Aorta (tissue), 5 donors: ENCODE measurements around the gene KCNQ1. TPM values are rescaled to one million over a fixed set of nuclear protein-coding genes. Genes with fewer than 3 reads are reported as not detected.

Experiments used
- ATAC-seq: fragments of 200-7000 bp; cut with Tn5 transposase; one replicate; pipeline ENCODE4 v1.9.1; 2022; ENCODE audit warnings: moderate library complexity; ENCODE audit not compliant: low FRiP score
- DNase-seq, 2 donors: peaks; one replicate each; pipeline ENCODE4 v3.0.0-alpha.2; 2020
- H3K27ac ChIP-seq, 2 donors: one replicate each; pipeline ENCODE4 v1.5.1; 2013; ENCODE audit warnings: low read length in 2 of 2, mild to moderate bottlenecking in 2 of 2, moderate library complexity in 2 of 2, control low read depth in 1 of 2, inconsistent platforms in 1 of 2, low read depth in 1 of 2
- H3K27me3 ChIP-seq, 2 donors: one replicate each; pipeline ENCODE4 v1.6.1; 2013; ENCODE audit warnings: control low read depth in 1 of 2, low read length in 1 of 2, mild to moderate bottlenecking in 1 of 2, moderate library complexity in 1 of 2; ENCODE audit not compliant: insufficient read depth in 2 of 2, control insufficient read depth in 1 of 2
- H3K36me3 ChIP-seq, 2 donors: one replicate each; pipeline ENCODE4 v1.6.1; 2013; ENCODE audit warnings: control low read depth in 1 of 2, low read length in 1 of 2, mild to moderate bottlenecking in 1 of 2; ENCODE audit not compliant: insufficient read depth in 2 of 2, control insufficient read depth in 1 of 2
- H3K4me1 ChIP-seq, 2 donors: one replicate each; pipeline ENCODE4 v1.6.1; 2013; ENCODE audit warnings: low read length in 2 of 2, control low read depth in 1 of 2, mild to moderate bottlenecking in 1 of 2, moderate library complexity in 1 of 2; ENCODE audit not compliant: insufficient read depth in 2 of 2, control insufficient read depth in 1 of 2
- H3K4me3 ChIP-seq, 2 donors: one replicate each; pipeline ENCODE4 v1.5.1; 2013; ENCODE audit warnings: low read length in 2 of 2, control low read depth in 1 of 2, mild to moderate bottlenecking in 1 of 2
- H3K9me3 ChIP-seq: one replicate; pipeline ENCODE4 v1.6.1; 2013; ENCODE audit warnings: mild to moderate bottlenecking, low read length; ENCODE audit not compliant: control insufficient read depth
- WGBS, 2 donors: extraction: QIAGEN DNeasy Blood & Tissue Kit; methylation state at CpG; one replicate each; pipeline ENCODE4 v1.1.7; 2013; 5-methylcytosine and 5-hydroxymethylcytosine counted together
- intact Hi-C, 2 donors: fragments of 100-400 bp; cut with DNase I; formaldehyde crosslinking; loops; one replicate each; pipeline versions ENCODE4 v1.14.2 to v1.15.0; 2022
- polyA plus RNA-seq, 2 donors: library from polyadenylated mRNA; stranded (reverse); fragments of 200-250 nt; gene quantifications; one replicate each; pipeline ENCODE4 v1.2.3, GENCODE V29; 2013
- total RNA-seq, 2 donors: library from RNA; stranded (reverse); fragmentation: NEBNext Ultra II Directional; extraction: Animal tissue kit (Norgen Biotek cat#: 25700); gene quantifications; one replicate each; pipeline ENCODE4 v1.2.1, GENCODE V29; 2021
- donor health status: healthy with polysubstance abuse.
- donor health status: Bipolar disorder and iron deficiency.
- donor health status: DM: no; HTN: no; CAD: no.
- donor health status: DM: no; HTN: no; CAD: no.
- donor health status: DM: yes; HTN: yes; CAD: no.

Gene KCNQ1
- total and polyA plus RNA-seq, 4 donors: 0.67 to 11.5 (median 5.8) TPM

GRCh38 chr11:2766166-2766565 lies 321.4 kb downstream of the KCNQ1 start:
- no peak overlapping the region for H3K4me3 ChIP-seq
- intact Hi-C loops: no loop called here
- no peak overlapping the region for H3K27ac ChIP-seq
- DNase-seq (peak in 1 of 2 donors; percentile 26), ATAC-seq (no peak)
- H3K4me1 ChIP-seq: no peaks in the 10 kb centered on the region
- no peaks in the 10 kb centered on the region for H3K36me3 ChIP-seq
- 92% methylated on average over 4 of the region's 4 CpGs for WGBS, 2 donors
- no peaks in the 10 kb centered on the region for H3K27me3 ChIP-seq
- H3K9me3 ChIP-seq: no peaks in the 10 kb centered on the region

GRCh38 chr11:2767071-2767470 lies 322.3 kb downstream of the KCNQ1 start:
- Histone ChIP-seq H3K27ac (no peak overlapping the region), H3K4me3 (no peak overlapping the region), H3K27me3 (no peaks in the 10 kb centered on the region), H3K36me3 (no peaks in the 10 kb centered on the region), H3K4me1 (no peaks in the 10 kb centered on the region), H3K9me3 (no peaks in the 10 kb centered on the region)
- DNase-seq (no peak), ATAC-seq (no peak)
- intact Hi-C loops: no loop called here
- WGBS, 2 donors: 92 to 94% methylated on average over 5 of the region's 5 CpGs

- ATAC-seq (no peak), DNase-seq (no peak)
- no peaks in the 10 kb centered on the region for H3K9me3 ChIP-seq
- H3K4me3 ChIP-seq: no peak overlapping the region
- H3K4me1 ChIP-seq: no peaks in the 10 kb centered on the region
- H3K27ac ChIP-seq: no peak overlapping the region
- intact Hi-C loops: no loop called here
- 95 to 96% methylated on average over 8 of the region's 8 CpGs for WGBS, 2 donors
- no peaks in the 10 kb centered on the region for H3K27me3 ChIP-seq
- no peaks in the 10 kb centered on the region for H3K36me3 ChIP-seq
Measured at GRCh38 chr11:2767801-2768200, 323.0 kb downstream of the KCNQ1 start.

- H3K4me1 ChIP-seq: no peaks in the 10 kb centered on the region
- H3K4me3 ChIP-seq: no peak overlapping the region
- H3K27ac ChIP-seq: no peak overlapping the region
- peak in 1 of 2 donors; percentile 70 for DNase-seq
- intact Hi-C loops: no loop called here
- H3K27me3 ChIP-seq: no peaks in the 10 kb centered on the region
- no peak for ATAC-seq
- WGBS, 2 donors: 92 to 95% methylated on average over 14 of the region's 14 CpGs
- no peaks in the 10 kb centered on the region for H3K9me3 ChIP-seq
- H3K36me3 ChIP-seq: no peaks in the 10 kb centered on the region
Measured at GRCh38 chr11:2768471-2769408, 323.9 kb downstream of the KCNQ1 start.

- 95 to 96% methylated on average over 14 of the region's 14 CpGs for WGBS, 2 donors
- no peak for ATAC-seq
- peak in 1 of 2 donors; percentile 55 for DNase-seq
- intact Hi-C loops: no loop called here
- no peaks in the 10 kb centered on the region for H3K9me3 ChIP-seq
- H3K27ac ChIP-seq: no peak overlapping the region
- H3K4me1 ChIP-seq: no peaks in the 10 kb centered on the region
- H3K4me3 ChIP-seq: no peak overlapping the region
- H3K27me3 ChIP-seq: no peaks in the 10 kb centered on the region
- H3K36me3 ChIP-seq: no peaks in the 10 kb centered on the region
Measured at GRCh38 chr11:2769409-2770095, 324.7 kb downstream of the KCNQ1 start.

GRCh38 chr11:2770096-2770751 lies 325.4 kb downstream of the KCNQ1 start:
- Histone ChIP-seq H3K36me3 (no peaks in the 10 kb centered on the region), H3K9me3 (no peaks in the 10 kb centered on the region), H3K27me3 (no peaks in the 10 kb centered on the region), H3K4me1 (no peaks in the 10 kb centered on the region), H3K27ac (no peak overlapping the region), H3K4me3 (no peak overlapping the region)
- ATAC-seq (peak; percentile 20), DNase-seq (peak in 1 of 2 donors; percentile 31)
- intact Hi-C loops: no loop called here
- 94 to 95% methylated on average over 13 of the region's 13 CpGs for WGBS, 2 donors

- Histone ChIP-seq H3K27me3 (no peaks in the 10 kb centered on the region), H3K27ac (no peak overlapping the region), H3K4me3 (no peak overlapping the region), H3K9me3 (no peaks in the 10 kb centered on the region), H3K36me3 (no peaks in the 10 kb centered on the region), H3K4me1 (no peaks in the 10 kb centered on the region)
- ATAC-seq (no peak), DNase-seq (peak; percentile 29 to 53)
- WGBS, 2 donors: 92 to 93% methylated on average over 9 of the region's 9 CpGs
- intact Hi-C loops: no loop called here
Measured at GRCh38 chr11:2770761-2771301, 326.0 kb downstream of the KCNQ1 start.

GRCh38 chr11:2771758-2772466 lies 327.1 kb downstream of the KCNQ1 start:
- Histone ChIP-seq H3K27ac (no peak overlapping the region), H3K4me3 (no peak overlapping the region), H3K36me3 (no peaks in the 10 kb centered on the region), H3K27me3 (no peaks in the 10 kb centered on the region), H3K4me1 (no peaks in the 10 kb centered on the region), H3K9me3 (no peaks in the 10 kb centered on the region)
- 92 to 93% methylated on average over 12 of the region's 12 CpGs for WGBS, 2 donors
- DNase-seq (peak; percentile 38 to 69), ATAC-seq (no peak)
- intact Hi-C loops: no loop called here
